ENCODE measurements around the gene DRG2. TPM values are rescaled to one million over a fixed set of nuclear protein-coding genes. Genes with fewer than 3 reads are reported as not detected.

DRG2 gene
- total and polyA plus RNA-seq, 10 of the 15 experiments (the other 5 are each of a cell fraction or from before 2014, with no cell fraction given), result 9.1 to 64.8 (median 45.7) TPM

- intact Hi-C loops (cut with micrococcal nuclease; ENCODE audit: unreplicated experiment) (no loop called here), in situ Hi-C loops (cut with MboI) (no loop called here)
- Histone ChIP-seq H3K9me3 (replicated peaks; ENCODE audit: control insufficient read depth, insufficient read depth, low read length) (no peaks in the 10 kb centered on the region), H2AFZ (ENCODE audit: control insufficient read depth, low read depth, low read length) (no peak overlapping the region), H3K4me1 (ENCODE audit: control insufficient read depth, insufficient read depth, low read length) (no peaks in the 10 kb centered on the region), H4K20me1 (ENCODE audit: control insufficient read depth, insufficient read depth) (no peaks in the 10 kb centered on the region), H3K4me3 (no peak overlapping the region), H3K36me3 (ENCODE audit: control insufficient read depth in 2 of 2, insufficient read depth in 2 of 2, low read length in 1 of 2) (no peaks in the 10 kb centered on the region), H3K79me2 (ENCODE audit: control insufficient read depth, insufficient read depth, low read length) (no peaks in the 10 kb centered on the region), H3K4me2 (ENCODE audit: control insufficient read depth, insufficient read depth) (no peak overlapping the region), H3K9ac (ENCODE audit: control insufficient read depth, insufficient read depth, low read length) (no peak overlapping the region), H3K27ac (ENCODE audit: control insufficient read depth, insufficient read depth) (no peak overlapping the region), H3K27me3 (replicated peaks in 1 of 2; ENCODE audit: control insufficient read depth in 2 of 2, insufficient read depth in 2 of 2, low read length in 1 of 2) (no peaks in the 10 kb centered on the region)
- DNase-seq (ENCODE audit: low read depth, low spot score) (no peak), FAIRE-seq (no peak), ATAC-seq (peak; percentile 20; the same call in 2 of the 3 replicates)
- ChIA-PET CTCF (interaction anchor here (0.6 to 1.4 kb wide), 3 partner anchors 11 to 483 kb away, joined by 3 read pairs; no protein-coding TSS in a partner anchor), SMC1A (ENCODE audit: uncharacterized antibody, unreplicated experiment) (interaction anchor here (1.2 kb wide), 1 partner anchor 15 kb away, joined by 5 read pairs; no protein-coding TSS in a partner anchor), POLR2A (no interaction called here), RAD21 (ENCODE audit: unreplicated experiment) (interaction anchor here (1.2 kb wide), 1 partner anchor 36 kb away, joined by 3 read pairs; no protein-coding TSS in a partner anchor)
- BruUV-seq (replicated peaks), result no TSS peak
- WGBS (ENCODE audit: insufficient coverage, insufficient replicate concordance, low lambda C conversion rate, missing lambda C conversion rate), result 35% methylated on average over 3 of the region's 3 CpGs
- TF ChIP-seq SMARCA5 (IDR thresholded peaks at IDR 0.05), result peak; percentile 71; the same call in 1 of the 2 replicates
- peak; percentile 82 for TF ChIP-seq NFXL1 (IDR thresholded peaks at IDR 0.05; ENCODE audit: borderline replicate concordance)
- no peak for TF ChIP-seq YY1 (IDR thresholded peaks at IDR 0.05; ENCODE audit: low read depth, low read length)
These were observed 59.2 kb downstream of the DRG2 start for GRCh38 chr17:18146980-18147379.

GRCh38 chr17:18148586-18148985 lies 60.8 kb downstream of the DRG2 start:
- RAD21 ChIA-PET (ENCODE audit: unreplicated experiment), result no interaction called here
- intact Hi-C loops (cut with micrococcal nuclease; ENCODE audit: unreplicated experiment), result no loop called here
- Histone ChIP-seq H4K20me1 (ENCODE audit: control insufficient read depth, insufficient read depth) (no peaks in the 10 kb centered on the region), H3K9me3 (replicated peaks; ENCODE audit: control insufficient read depth, insufficient read depth, low read length) (no peaks in the 10 kb centered on the region), H3K4me2 (ENCODE audit: control insufficient read depth, insufficient read depth) (no peak overlapping the region), H3K79me2 (ENCODE audit: control insufficient read depth, insufficient read depth, low read length) (no peaks in the 10 kb centered on the region), H3K36me3 (ENCODE audit: control insufficient read depth in 2 of 2, insufficient read depth in 2 of 2, low read length in 1 of 2) (no peaks in the 10 kb centered on the region), H2AFZ (ENCODE audit: control insufficient read depth, low read depth, low read length) (no peak overlapping the region), H3K4me1 (ENCODE audit: control insufficient read depth, insufficient read depth, low read length) (no peaks in the 10 kb centered on the region), H3K27ac (ENCODE audit: control insufficient read depth, insufficient read depth) (no peak overlapping the region), H3K9ac (ENCODE audit: control insufficient read depth, insufficient read depth, low read length) (no peak overlapping the region), H3K27me3 (replicated peaks in 1 of 2; ENCODE audit: control insufficient read depth in 2 of 2, insufficient read depth in 2 of 2, low read length in 1 of 2) (no peaks in the 10 kb centered on the region), H3K4me3 (no peak overlapping the region)
- CTCF ChIA-PET, result no interaction called here
- no peak for FAIRE-seq
- no TSS peak for BruUV-seq (replicated peaks)
- in situ Hi-C loops (cut with MboI), result no loop called here
- ATAC-seq, result no peak
- SMC1A ChIA-PET (ENCODE audit: uncharacterized antibody, unreplicated experiment), result no interaction called here
- no peak for DNase-seq (ENCODE audit: low read depth, low spot score)
- no peak for TF ChIP-seq HCFC1 (IDR thresholded peaks at IDR 0.05; ENCODE audit: low read length)
- no peak for TF ChIP-seq USF1 (IDR thresholded peaks at IDR 0.05; ENCODE audit: borderline replicate concordance, extremely low read length, insufficient read depth, low read depth, low read length)
- no peak for TF ChIP-seq ZSCAN29 (IDR thresholded peaks at IDR 0.05)
- no peak for TF ChIP-seq YY1 (IDR thresholded peaks at IDR 0.05; ENCODE audit: low read depth, low read length)
- TF ChIP-seq CBFB (IDR thresholded peaks at IDR 0.05; ENCODE audit: low read depth), result no peak
- TF ChIP-seq STAT3 (IDR thresholded peaks at IDR 0.05; ENCODE audit: low read depth, low read length), result no peak
- TF ChIP-seq SPI1 (IDR thresholded peaks at IDR 0.05; ENCODE audit: borderline replicate concordance, insufficient read depth, low read depth, low read length), result no peak
- TF ChIP-seq FOS (IDR thresholded peaks at IDR 0.05; ENCODE audit: borderline replicate concordance, extremely low read depth, insufficient read length), result no peak
- TF ChIP-seq MEF2A (IDR thresholded peaks at IDR 0.05; ENCODE audit: insufficient read depth, low read depth, low read length), result no peak
- TF ChIP-seq E2F8 (IDR thresholded peaks at IDR 0.05; ENCODE audit: low read depth, partially characterized antibody), result no peak
- TF ChIP-seq GABPA (IDR thresholded peaks at IDR 0.05; ENCODE audit: low read depth), result no peak
- no peak for TF ChIP-seq CREB1 (IDR thresholded peaks at IDR 0.05; ENCODE audit: low read depth)
- POLR2A ChIA-PET, result no interaction called here
- WGBS (ENCODE audit: insufficient coverage, insufficient replicate concordance, low lambda C conversion rate, missing lambda C conversion rate), result 36% methylated on average over 7 of the region's 7 CpGs
